GM21619 (cell line): ENCODE data around the gene BRWD1.
A peak's percentile ranks its signal among the peaks of the same experiment; 100 is the strongest.

Experiments
- ATAC-seq: cut with Tn5 transposase; IDR thresholded peaks from one replicate; pipeline ENCODE4 v1.9.1; 2021; ENCODE audit not compliant: unreplicated experiment

BRWD1 gene

GRCh38 chr21:39313571-39314142, at the start of gene BRWD1:
BRWD1 (minus strand) TSS chr21:39313632; CDS start chr21:39313491, 141 bp downstream.
- peak; percentile 43 for ATAC-seq

DNA sequence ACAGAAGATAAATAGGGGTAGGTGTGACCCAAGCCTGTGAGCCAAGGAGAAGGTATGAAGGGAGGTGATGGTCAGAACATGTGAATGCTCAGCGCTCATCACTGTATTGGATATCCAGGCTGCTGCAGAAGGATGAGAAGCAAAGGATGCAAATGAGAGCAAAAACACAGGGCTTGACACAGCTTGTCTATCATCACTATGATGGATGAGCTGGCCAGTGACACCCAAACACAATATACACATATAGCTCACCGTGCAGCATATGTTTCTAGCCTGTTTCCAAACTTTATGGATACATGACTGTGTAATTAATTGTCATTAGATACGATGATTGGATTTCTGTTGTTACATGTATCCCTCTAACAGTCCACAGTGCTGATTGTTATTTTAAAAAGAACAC, 49.3 kb upstream of the BRWD1 start:
- ATAC-seq: no peak

DNA sequence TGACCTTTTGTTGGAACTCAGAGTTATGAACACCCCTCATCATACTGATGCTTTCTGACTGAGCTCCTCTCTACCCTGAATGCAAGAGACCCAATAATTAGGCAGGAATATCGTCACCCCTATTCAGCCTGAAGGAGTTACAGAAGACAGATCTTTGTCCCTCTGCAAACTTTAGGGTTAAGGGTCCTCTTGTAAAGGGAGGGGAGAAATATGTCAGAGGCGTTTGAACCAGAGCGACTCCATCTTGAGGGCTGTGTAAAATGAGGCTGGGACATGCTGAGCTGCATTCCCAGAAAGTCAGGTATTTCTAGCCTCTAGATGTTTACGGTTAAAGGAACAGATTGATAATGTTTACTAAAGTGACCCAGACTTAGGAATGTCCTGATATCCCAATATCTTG, 46.0 kb upstream of the BRWD1 start:
- no peak for ATAC-seq

GRCh38 chr21:39353295-39353694, 39.9 kb upstream of the BRWD1 start:
- ATAC-seq: no peak

GRCh38 chr21:39350094-39351005, 36.9 kb upstream of the BRWD1 start:
- ATAC-seq: no peak

DNA sequence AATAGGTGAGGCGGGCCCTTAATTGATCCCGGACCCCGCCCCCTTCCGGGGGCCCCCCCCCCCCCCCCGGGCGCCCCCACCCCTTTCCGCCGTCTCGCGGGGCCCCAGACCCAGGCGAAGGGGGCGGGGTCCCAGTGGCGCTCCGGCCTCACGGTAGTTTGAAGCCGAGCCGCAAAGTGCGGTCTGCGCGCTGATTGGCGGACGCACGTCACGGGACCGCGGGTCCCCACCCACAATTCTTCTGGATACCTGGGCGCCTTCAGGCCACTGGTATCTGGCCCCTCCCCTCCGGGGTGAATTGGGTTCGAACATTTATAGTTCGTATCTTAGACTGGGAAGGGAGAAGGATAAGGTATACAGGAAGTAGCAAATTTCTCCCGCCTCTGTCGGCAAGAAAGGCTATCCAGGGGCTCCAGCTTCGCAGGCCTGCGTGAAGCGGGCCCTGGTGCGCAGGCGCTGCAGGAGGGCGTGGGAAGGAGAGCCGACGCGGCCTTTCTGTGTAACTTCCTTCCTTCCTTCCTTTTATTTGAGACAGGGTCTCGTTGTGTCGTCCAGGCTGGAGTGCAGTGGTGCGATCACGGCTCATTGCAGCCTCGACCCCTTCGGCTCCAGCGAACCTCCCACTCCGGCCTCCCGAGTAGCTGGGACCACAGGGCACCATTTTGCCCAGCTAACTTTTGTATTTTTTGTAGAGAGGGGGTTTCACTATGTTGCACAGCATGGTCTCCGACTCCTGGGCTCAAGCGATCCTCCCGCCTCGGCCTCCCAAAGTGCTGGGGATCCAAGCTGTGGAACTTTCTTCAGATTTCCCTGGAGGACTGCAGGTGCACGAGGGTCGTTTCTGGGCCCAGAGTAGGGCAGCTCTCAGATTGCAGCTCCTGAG, 36.0 kb upstream of the BRWD1 start:
- peak; percentile 83 for ATAC-seq

DNA sequence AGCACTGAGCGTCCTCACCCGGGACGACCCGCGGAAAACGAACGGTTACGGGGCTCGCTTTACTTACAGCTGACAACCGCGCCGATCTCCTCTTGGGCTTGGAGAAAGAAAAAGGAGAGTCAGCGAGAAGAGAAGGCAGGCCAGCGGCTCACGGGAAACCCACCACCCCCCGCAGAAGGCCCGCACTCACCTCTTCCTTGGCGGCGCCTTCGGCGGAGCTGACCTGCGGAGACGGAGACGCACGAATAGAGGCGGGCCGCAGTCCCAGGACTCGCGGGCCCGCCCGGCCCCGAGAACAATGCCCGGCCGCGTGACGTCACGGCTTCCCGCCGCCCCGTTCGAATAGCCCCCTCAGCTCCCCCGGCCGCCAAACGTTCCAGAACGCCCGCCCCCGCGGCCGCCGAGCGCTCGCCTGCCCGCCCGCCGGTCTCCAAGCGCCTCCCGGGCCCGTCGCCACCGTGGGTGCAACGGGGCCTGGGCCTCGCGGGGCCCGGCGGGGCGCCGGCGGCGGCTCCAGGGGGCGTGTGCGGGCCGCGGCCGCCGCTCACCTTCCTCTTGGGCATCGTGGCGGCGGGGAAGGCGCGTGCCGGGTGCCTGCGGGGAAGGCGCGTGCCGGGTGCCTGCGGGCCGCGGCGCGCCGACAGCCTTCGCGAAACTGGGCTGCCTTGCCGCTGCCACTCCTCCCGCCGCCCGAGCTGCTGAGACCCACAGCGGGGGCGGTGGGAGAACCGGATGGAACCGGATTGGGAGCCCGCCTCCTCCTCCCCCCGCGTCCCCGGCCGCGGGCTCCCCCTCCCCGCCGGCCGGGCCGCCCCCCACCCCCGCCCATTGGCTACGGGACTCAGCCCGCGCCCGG, 35.2 kb upstream of the BRWD1 start, which contains the start of gene HMGN1:
TSS of gene HMGN1 (minus strand) at position 734 of the 856 bp plus-strand sequence. CDS start at position 563, 171 bp downstream.
- peak; percentile 42 for ATAC-seq

DNA sequence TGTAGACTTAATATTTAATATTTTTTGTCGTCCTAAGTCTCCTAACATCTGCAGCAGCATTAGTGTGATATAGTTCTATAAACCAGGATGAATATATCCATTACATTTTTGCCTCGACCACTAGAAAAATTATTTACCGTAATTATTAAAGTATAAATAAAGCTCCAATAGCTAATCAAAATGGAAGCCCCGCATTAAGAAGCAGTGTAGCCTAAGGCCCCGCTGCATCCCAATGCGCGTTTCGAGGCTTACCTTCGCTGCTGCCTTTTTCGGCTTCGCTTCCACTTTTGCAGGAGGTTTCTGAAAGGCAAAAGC, 34.6 kb upstream of the BRWD1 start:
- ATAC-seq: no peak

- ATAC-seq: no peak
Measured at GRCh38 chr21:39347537-39347936, 34.1 kb upstream of the BRWD1 start.

GRCh38 chr21:39346671-39347331, 33.4 kb upstream of the BRWD1 start:
- no peak for ATAC-seq

DNA sequence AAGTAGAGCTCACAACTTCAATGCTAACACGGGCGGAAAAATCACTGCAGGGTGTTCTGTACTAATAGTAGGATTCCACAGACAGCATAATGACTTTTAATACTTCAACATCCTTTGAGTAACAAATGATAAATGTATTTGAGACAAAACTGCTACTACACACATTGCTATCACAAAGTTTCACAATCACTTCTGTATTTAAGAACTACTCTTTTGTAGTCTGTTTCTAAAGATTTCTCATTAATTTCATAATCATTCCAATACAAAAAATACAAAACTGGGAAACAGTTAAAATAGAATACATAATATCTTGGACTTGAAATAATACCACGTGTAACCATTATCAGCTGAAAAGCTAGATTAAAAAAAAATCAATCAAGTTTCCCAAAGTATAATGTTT, 32.8 kb upstream of the BRWD1 start:
- ATAC-seq: no peak

- ATAC-seq: no peak
Measured at GRCh38 chr21:39345440-39345839, 32.0 kb upstream of the BRWD1 start.

DNA sequence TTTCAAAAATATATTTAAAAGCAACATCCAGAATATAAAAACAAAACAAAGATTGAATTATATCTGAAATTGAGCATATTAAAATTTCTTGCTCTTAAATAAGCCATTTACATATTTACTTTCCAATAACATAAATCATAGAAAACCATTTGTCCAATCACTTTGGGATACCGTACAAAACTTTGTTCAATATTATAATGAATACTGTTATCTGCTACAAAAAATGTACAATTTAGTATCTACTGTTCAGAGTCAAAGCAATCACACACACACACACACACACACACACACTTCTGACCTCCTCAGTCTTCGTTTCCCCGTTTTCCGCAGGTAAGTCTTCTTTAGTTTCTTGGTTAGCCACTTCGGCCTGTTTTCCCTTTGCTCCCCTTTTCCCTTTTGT, 31.4 kb upstream of the BRWD1 start:
- no peak for ATAC-seq

- no peak for ATAC-seq
Measured at GRCh38 chr21:39341249-39341923, 28.0 kb upstream of the BRWD1 start.

DNA sequence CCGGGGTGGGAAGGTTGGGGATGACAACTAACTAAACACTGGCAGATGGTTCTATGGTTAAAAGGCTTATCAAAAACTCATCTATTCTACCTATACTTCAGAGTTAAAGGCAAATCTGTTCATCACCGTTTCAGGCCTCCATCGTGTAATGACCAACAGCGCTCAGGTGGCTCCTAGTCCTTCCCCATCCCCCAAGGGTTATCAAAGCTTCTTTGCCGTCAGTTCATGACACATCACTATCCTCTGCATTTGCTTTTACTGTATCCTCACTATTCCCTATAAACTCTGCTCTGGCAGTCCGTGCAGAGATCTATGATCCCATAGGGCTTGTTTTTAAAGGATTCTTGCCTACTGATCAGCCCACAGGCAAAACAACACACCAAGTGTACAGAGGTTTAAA, 27.3 kb upstream of the BRWD1 start:
- ATAC-seq: no peak

DNA sequence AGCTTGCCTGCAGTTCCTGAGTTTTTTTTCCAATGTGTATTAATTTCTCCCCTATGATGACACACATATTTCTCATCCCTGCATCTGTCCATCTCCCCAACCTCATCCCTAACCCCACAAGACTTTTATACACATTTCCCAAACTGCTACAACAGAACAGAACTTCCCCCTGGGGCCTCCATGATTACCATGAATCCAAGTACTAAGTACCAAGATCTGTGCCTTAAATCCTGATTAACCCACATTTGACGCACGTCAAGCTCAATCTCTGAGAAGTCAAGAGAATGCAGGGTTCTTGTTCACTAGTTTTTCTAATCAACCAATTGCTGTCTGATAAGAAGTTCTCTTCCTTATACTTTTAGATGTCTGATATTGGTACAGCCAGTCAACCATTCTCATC, 25.8 kb upstream of the BRWD1 start:
- ATAC-seq: no peak

DNA sequence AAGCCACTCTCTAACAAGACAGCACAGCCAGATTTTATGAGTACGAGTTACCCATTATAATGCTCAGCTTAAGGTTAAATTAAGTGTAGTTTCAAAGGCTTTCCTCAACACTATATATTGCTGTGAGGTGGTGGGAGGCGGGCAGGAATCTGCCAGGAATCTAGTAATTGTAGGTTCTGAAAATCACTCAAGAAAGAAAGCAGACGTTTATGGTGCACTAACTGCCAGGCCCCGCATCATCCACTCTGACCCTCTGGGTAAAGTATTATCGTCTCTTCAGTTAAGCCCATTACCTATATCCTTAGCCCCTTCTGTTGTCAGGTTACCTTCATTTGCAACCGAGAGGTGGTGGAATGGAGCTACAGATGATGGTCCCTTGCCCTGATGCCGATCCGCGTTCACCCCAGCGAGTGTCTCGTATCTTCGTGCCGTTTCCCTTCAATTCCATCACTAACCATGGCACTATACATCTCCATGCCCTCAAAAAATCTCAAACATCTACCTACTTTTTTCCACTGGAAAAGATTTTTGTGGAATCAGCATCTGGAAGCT, 23.1 kb upstream of the BRWD1 start:
- no peak for ATAC-seq

- no peak for ATAC-seq
Measured at GRCh38 chr21:39334611-39335010, 21.2 kb upstream of the BRWD1 start.

GRCh38 chr21:39332175-39332574, 18.7 kb upstream of the BRWD1 start:
- ATAC-seq: no peak
